H9 (cell line): ENCODE data around the gene IGLL1. TPM values are rescaled to one million over a fixed set of nuclear protein-coding genes. Genes with fewer than 3 reads are reported as not detected.

Source experiments
- DNase-seq: peaks from one replicate; pipeline ENCODE4 v3.0.0-alpha.2; 2017
- H2AFZ ChIP-seq: one replicate; pipeline ENCODE4 v1.6.1; 2013; ENCODE audit warnings: mild to moderate bottlenecking, low read length, control low read depth, moderate library complexity
- H2AK5ac ChIP-seq: 2 replicates; pipeline ENCODE4 v1.6.1; 2013; ENCODE audit warnings: low read length, control low read depth, mixed read lengths; ENCODE audit not compliant: insufficient read length
- H2BK120ac ChIP-seq: one replicate; pipeline ENCODE4 v1.6.1; 2013; ENCODE audit warnings: low read depth, mild to moderate bottlenecking, low read length, control low read depth, inconsistent platforms; ENCODE audit not compliant: poor library complexity, severe bottlenecking
- H2BK12ac ChIP-seq: 2 replicates; pipeline ENCODE4 v1.6.1; 2013; ENCODE audit warnings: low read length, control low read depth, mixed read lengths, low read depth; ENCODE audit not compliant: insufficient read length
- H2BK15ac ChIP-seq: 2 replicates; pipeline ENCODE4 v1.6.1; 2013; ENCODE audit warnings: low read depth, low read length, control low read depth
- H2BK20ac ChIP-seq: one replicate; pipeline ENCODE4 v1.6.1; 2013; ENCODE audit warnings: low read depth, mild to moderate bottlenecking, low read length, control low read depth, inconsistent platforms; ENCODE audit not compliant: poor library complexity, severe bottlenecking
- H2BK5ac ChIP-seq: 2 replicates; pipeline ENCODE4 v1.6.1; 2013; ENCODE audit warnings: low read length, control low read depth, mixed read lengths; ENCODE audit not compliant: insufficient read length
- H3K14ac ChIP-seq: 2 replicates; pipeline ENCODE4 v1.6.1; 2013; ENCODE audit warnings: low read length, control low read depth; ENCODE audit not compliant: insufficient read depth
- H3K18ac ChIP-seq: 2 replicates; pipeline ENCODE4 v1.6.1; 2013; ENCODE audit warnings: low read depth, mild to moderate bottlenecking, mixed read lengths, low read length, control low read depth; ENCODE audit not compliant: insufficient read length
- H3K23ac ChIP-seq: 2 replicates; pipeline ENCODE4 v1.6.1; 2013; ENCODE audit warnings: low read length, control low read depth, mixed read lengths, low read depth; ENCODE audit not compliant: insufficient read length
- H3K23me2 ChIP-seq: 2 replicates; pipeline ENCODE4 v1.6.1; 2013; ENCODE audit warnings: low read depth, mild to moderate bottlenecking, mixed read lengths, low read length, control low read depth; ENCODE audit not compliant: insufficient read length, poor library complexity, severe bottlenecking
- H3K27ac ChIP-seq: 2 replicates; pipeline ENCODE4 v1.5.1; 2013; ENCODE audit warnings: low read length, control low read depth, mixed read lengths, low read depth; ENCODE audit not compliant: insufficient read length
- H3K27me3 ChIP-seq: 2 replicates; pipeline ENCODE4 v1.6.1; 2013; ENCODE audit warnings: low read length, control low read depth, inconsistent platforms; ENCODE audit not compliant: insufficient read depth
- H3K4ac ChIP-seq: 2 replicates; pipeline ENCODE4 v1.6.1; 2013; ENCODE audit warnings: low read depth, mild to moderate bottlenecking, control low read depth, inconsistent platforms, low read length, moderate library complexity
- H3K4me1 ChIP-seq: 2 replicates; pipeline ENCODE4 v1.6.1; 2013; ENCODE audit warnings: low read length, control low read depth, inconsistent platforms; ENCODE audit not compliant: insufficient read depth
- H3K4me2 ChIP-seq: 2 replicates; pipeline ENCODE4 v1.6.1; 2013; ENCODE audit warnings: low read length, control low read depth, mixed read lengths; ENCODE audit not compliant: insufficient read length, insufficient read depth
- H3K56ac ChIP-seq: 2 replicates; pipeline ENCODE4 v1.6.1; 2013; ENCODE audit warnings: low read depth, mild to moderate bottlenecking, mixed read lengths, low read length, control low read depth; ENCODE audit not compliant: insufficient read length
- H3K79me1 ChIP-seq: 2 replicates; pipeline ENCODE4 v1.6.1; 2013; ENCODE audit warnings: low read depth, mild to moderate bottlenecking, moderate library complexity, low read length, control low read depth, inconsistent platforms; ENCODE audit not compliant: insufficient read depth, poor library complexity, severe bottlenecking
- H3K79me2 ChIP-seq: 2 replicates; pipeline ENCODE4 v1.6.1; 2013; ENCODE audit warnings: low read length, control low read depth, inconsistent platforms; ENCODE audit not compliant: insufficient read depth
- H3K9ac ChIP-seq: 2 replicates; pipeline ENCODE4 v1.6.1; 2013; ENCODE audit warnings: low read length, control low read depth, mixed read lengths; ENCODE audit not compliant: insufficient read length; ENCODE audit errors: extremely low read depth
- H3K9me3 ChIP-seq: one replicate; pipeline ENCODE4 v1.6.1; 2013; ENCODE audit warnings: low read depth, low read length, inconsistent platforms; ENCODE audit not compliant: control insufficient read depth
- H3T11ph ChIP-seq: one replicate; pipeline ENCODE4 v1.6.1; 2013; ENCODE audit warnings: mild to moderate bottlenecking, low read length, control low read depth, inconsistent platforms
- H4K20me1 ChIP-seq: one replicate; pipeline ENCODE4 v1.6.1; 2013; ENCODE audit not compliant: control insufficient read depth, insufficient read length, insufficient read depth
- H4K5ac ChIP-seq: 2 replicates; pipeline ENCODE4 v1.6.1; 2013; ENCODE audit warnings: low read depth, mild to moderate bottlenecking, mixed read lengths, low read length, control low read depth; ENCODE audit not compliant: insufficient read length
- H4K8ac ChIP-seq: replicated peaks from 2 replicates; pipeline ENCODE4 v1.6.1; 2013; ENCODE audit warnings: low read length, control low read depth, mixed read lengths, low read depth; ENCODE audit not compliant: insufficient read length
- H4K91ac ChIP-seq: 2 replicates; pipeline ENCODE4 v1.6.1; 2013; ENCODE audit warnings: low read depth, mild to moderate bottlenecking, moderate library complexity, mixed read lengths, low read length, control low read depth; ENCODE audit not compliant: insufficient read length
- H3K27ac Mint-ChIP-seq, 3 experiments: 2 replicates in 2 of 3; 3 replicates in 1 of 3; pipeline ENCODE4 v1.8.0; 2020 to 2021; ENCODE audit warnings: mixed read lengths in 3 of 3, mild to moderate bottlenecking in 1 of 3, moderate library complexity in 1 of 3
- H3K27me3 Mint-ChIP-seq: 2 replicates; pipeline ENCODE4 v1.8.0; 2021; ENCODE audit warnings: low read depth, mild to moderate bottlenecking, moderate library complexity, mixed read lengths
- H3K36me3 Mint-ChIP-seq, 3 experiments: 2 replicates in 2 of 3; 3 replicates in 1 of 3; pipeline ENCODE4 v1.8.0; 2020 to 2021; ENCODE audit warnings: low read depth in 3 of 3, mixed read lengths in 3 of 3; ENCODE audit not compliant: insufficient read depth in 1 of 3
- H3K4me1 Mint-ChIP-seq, 2 experiments: 2 replicates each; pipeline ENCODE4 v1.8.0; 2020; ENCODE audit warnings: mixed read lengths in 2 of 2
- H3K4me3 Mint-ChIP-seq, 2 experiments: 2 replicates in 1 of 2; 3 replicates in 1 of 2; pipeline ENCODE4 v1.8.0; 2020 to 2021; ENCODE audit warnings: mild to moderate bottlenecking in 2 of 2, mixed read lengths in 2 of 2, moderate library complexity in 1 of 2
- H3K9me3 Mint-ChIP-seq, 2 experiments: 2 replicates in 1 of 2; 3 replicates in 1 of 2; pipeline ENCODE4 v1.8.0; 2020; ENCODE audit warnings: mild to moderate bottlenecking in 2 of 2, mixed read lengths in 2 of 2, moderate library complexity in 1 of 2
- CTCF ChIP-seq: fragments of 200-600 bp; sonication (generic); conservative IDR thresholded peaks from 3 replicates; pipeline ENCODE4 v1.8.0; 2021; ENCODE audit warnings: antibody characterized with exemption, mild to moderate bottlenecking
- WGBS: extraction: QIAGEN DNeasy Blood & Tissue Kit; methylation state at CpG from one replicate; pipeline ENCODE4 v1.1.7; 2013; ENCODE audit warnings: missing lambda C conversion rate, low lambda C conversion rate, mixed read lengths; ENCODE audit not compliant: insufficient read length; ENCODE audit errors: extremely low coverage; 5-methylcytosine and 5-hydroxymethylcytosine counted together
- total RNA-seq: library from RNA; stranded (reverse); gene quantifications from 2 replicates; pipeline ENCODE4 v1.2.1, GENCODE V29; 2021

The IGLL1 gene
- total RNA-seq, 1 experiment from 2014 or later, result not detected

GRCh38 chr22:23575601-23576000 is 4.5 kb downstream of the IGLL1 start:
- Histone ChIP-seq H2BK20ac (no peak overlapping the region), H2BK120ac (no peak overlapping the region), H3K9ac (no peak overlapping the region), H3K18ac (no peak overlapping the region), H3K56ac (no peak overlapping the region), H3K23ac (no peak overlapping the region), H3K79me1 (no peaks in the 10 kb centered on the region), H4K5ac (no peak overlapping the region), H2AFZ (no peak overlapping the region), H3T11ph (no peak overlapping the region), H3K27me3 (no peaks in the 10 kb centered on the region), H3K4me2 (no peak overlapping the region), H3K9me3 (no peaks in the 10 kb centered on the region), H3K14ac (no peak overlapping the region), H4K20me1 (no peaks in the 10 kb centered on the region), H2BK15ac (no peak overlapping the region), H3K79me2 (no peaks in the 10 kb centered on the region), H2BK5ac (no peak overlapping the region), H4K8ac (no peak overlapping the region), H2BK12ac (no peak overlapping the region), H3K23me2 (no peaks in the 10 kb centered on the region), H3K4me1 (no peaks in the 10 kb centered on the region), H3K27ac (no peak overlapping the region), H2AK5ac (no peak overlapping the region), H4K91ac (no peak overlapping the region), H3K4ac (no peak overlapping the region)
- Mint-ChIP-seq H3K27me3 (peaks cover 53% of the 10 kb centered on the region), H3K36me3 (peaks cover 0 to 4% (median 0%) of the 10 kb centered on the region in 3 experiments; a peak in 1 of 7 replicates), H3K4me1 (peaks cover 0 to 2% of the 10 kb centered on the region in 2 experiments; a peak in 1 of 4 replicates), H3K9me3 (peaks cover 3 to 7% of the 10 kb centered on the region in 2 experiments; a peak in 4 of 5 replicates), H3K27ac (no peak overlapping the region), H3K4me3 (no peak overlapping the region)
- no peak for TF ChIP-seq CTCF
- no CpG with 5 or more reads among the region's 4 CpGs for WGBS
- DNase-seq, result no peak
